Kidney (tissue), 14 donors: ENCODE results near the gene PRKCQ. TPM values are rescaled to one million over a fixed set of nuclear protein-coding genes. Genes with fewer than 3 reads are reported as not detected.
A peak's percentile ranks its signal among the peaks of the same experiment; 100 is the strongest.

ENCODE experiments used
- DNase-seq, 5 donors: peaks; one replicate each; pipeline ENCODE4 v3.0.0-alpha.2; 2013 to 2020
- FAIRE-seq: peaks from 2 replicates; lab custom pipeline; 2012; peaks lifted over from hg19 to GRCh38; lab: Jason Lieb, UNC
- H3K27ac ChIP-seq, 2 donors: one replicate each; pipeline ENCODE4 v1.7.0; 2013; ENCODE audit warnings: low read depth in 2 of 2, low read length in 2 of 2, inconsistent platforms in 1 of 2
- H3K27me3 ChIP-seq: one replicate; pipeline ENCODE4 v1.7.1; 2013; ENCODE audit warnings: low read length, inconsistent platforms; ENCODE audit not compliant: control insufficient read depth, insufficient read depth
- H3K36me3 ChIP-seq, 3 donors: one replicate each; pipeline versions ENCODE4 v1.7.0 to v1.7.1; 2013; ENCODE audit warnings: low read length in 3 of 3, control low read depth in 1 of 3, inconsistent platforms in 1 of 3; ENCODE audit not compliant: insufficient read depth in 3 of 3, control insufficient read depth in 2 of 3
- H3K4me1 ChIP-seq, 3 donors: one replicate each; pipeline versions ENCODE4 v1.7.0 to v1.7.1; 2013; ENCODE audit warnings: low read length in 3 of 3, inconsistent platforms in 1 of 3, low read depth in 1 of 3; ENCODE audit not compliant: control insufficient read depth in 2 of 3, insufficient read depth in 2 of 3
- H3K4me3 ChIP-seq, 3 donors: one replicate each; pipeline versions ENCODE4 v1.7.0 to v1.8.1; 2013; ENCODE audit warnings: low read length in 3 of 3, control low read depth in 1 of 3, inconsistent platforms in 1 of 3
- H3K9ac ChIP-seq, 3 donors: one replicate each; pipeline versions ENCODE4 v1.7.0 to v1.7.1; 2013; ENCODE audit warnings: low read length in 3 of 3, control low read depth in 1 of 3, inconsistent platforms in 1 of 3
- H3K9me3 ChIP-seq, 3 donors: one replicate each; pipeline versions ENCODE4 v1.7.0 to v1.7.1; 2013; ENCODE audit warnings: low read length in 3 of 3, control low read depth in 1 of 3, inconsistent platforms in 1 of 3; ENCODE audit not compliant: control insufficient read depth in 2 of 3, insufficient read depth in 1 of 3
- intact Hi-C: fragments of 100-400 bp; cut with DNase I; formaldehyde crosslinking; loops from one replicate; pipeline ENCODE4 v1.11.1; 2022
- polyA plus RNA-seq: library from polyadenylated mRNA; stranded (reverse); fragments of 350-450 nt; fragmentation: Illumina TruSeq; extraction: RNeasy Lipid Tissue Mini Kit (QIAGEN cat#74804); gene quantifications from one replicate; pipeline ENCODE4 v1.2.3, GENCODE V29; 2014; ENCODE audit warnings: low read depth, low replicate concordance; ENCODE audit not compliant: insufficient read depth
- total RNA-seq: library from RNA; stranded (reverse); fragmentation: NEBNext Ultra II Directional; extraction: Animal tissue kit (Norgen Biotek cat#: 25700); gene quantifications from one replicate; pipeline ENCODE4 v1.2.1, GENCODE V29; 2021
- TF ChIP-seq, protein P1 (sequence below): IDR thresholded peaks from 3 replicates; pipeline ENCODE4 v1.5.1; 2012; ENCODE audit warnings: mild to moderate bottlenecking, moderate library complexity, borderline replicate concordance; ENCODE audit not compliant: insufficient read depth; ENCODE audit errors: extremely low read depth
- donor health status: control.
- donor health status: control.
- donor health status: control.
- donor health status: control.
- donor health status: control.
- donor health status: DM: yes; HTN: yes; CAD: no.
- donor health status: Normal renal cell carcinoma (clear cell type).

PRKCQ gene
- total and polyA plus RNA-seq, 2 donors from 2014 or later, result 6.1 to 17.5 TPM

DNA sequence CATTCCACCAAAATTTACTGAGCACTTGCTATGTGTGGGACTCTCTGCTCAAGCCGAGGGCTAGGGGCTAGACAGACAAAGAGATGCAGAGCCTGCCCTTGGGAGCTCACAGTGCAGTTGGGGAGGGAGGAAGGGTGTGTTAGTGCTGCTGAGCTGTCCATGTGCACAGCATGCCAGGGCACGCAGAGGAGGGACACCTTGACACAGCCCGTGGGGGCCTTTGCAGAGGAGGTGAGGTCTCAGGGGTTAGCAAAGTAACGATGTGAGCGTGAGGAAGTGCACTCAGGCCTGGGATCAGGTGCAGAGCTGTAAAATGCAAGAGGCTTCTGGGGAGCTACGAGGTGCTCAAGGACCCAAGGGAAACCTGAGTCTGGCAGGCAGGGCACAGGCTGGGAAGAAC is 16.3 kb downstream of the PRKCQ start:
- no peaks in the 10 kb centered on the region for H3K9me3 ChIP-seq
- H3K9ac ChIP-seq, result no peak overlapping the region
- TF ChIP-seq, protein P1, sequence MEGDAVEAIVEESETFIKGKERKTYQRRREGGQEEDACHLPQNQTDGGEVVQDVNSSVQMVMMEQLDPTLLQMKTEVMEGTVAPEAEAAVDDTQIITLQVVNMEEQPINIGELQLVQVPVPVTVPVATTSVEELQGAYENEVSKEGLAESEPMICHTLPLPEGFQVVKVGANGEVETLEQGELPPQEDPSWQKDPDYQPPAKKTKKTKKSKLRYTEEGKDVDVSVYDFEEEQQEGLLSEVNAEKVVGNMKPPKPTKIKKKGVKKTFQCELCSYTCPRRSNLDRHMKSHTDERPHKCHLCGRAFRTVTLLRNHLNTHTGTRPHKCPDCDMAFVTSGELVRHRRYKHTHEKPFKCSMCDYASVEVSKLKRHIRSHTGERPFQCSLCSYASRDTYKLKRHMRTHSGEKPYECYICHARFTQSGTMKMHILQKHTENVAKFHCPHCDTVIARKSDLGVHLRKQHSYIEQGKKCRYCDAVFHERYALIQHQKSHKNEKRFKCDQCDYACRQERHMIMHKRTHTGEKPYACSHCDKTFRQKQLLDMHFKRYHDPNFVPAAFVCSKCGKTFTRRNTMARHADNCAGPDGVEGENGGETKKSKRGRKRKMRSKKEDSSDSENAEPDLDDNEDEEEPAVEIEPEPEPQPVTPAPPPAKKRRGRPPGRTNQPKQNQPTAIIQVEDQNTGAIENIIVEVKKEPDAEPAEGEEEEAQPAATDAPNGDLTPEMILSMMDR, result no peak
- H3K27ac ChIP-seq, result peak overlapping the region in 1 of 2 donors; percentile 4
- no peaks in the 10 kb centered on the region for H3K27me3 ChIP-seq
- DNase-seq (peak in 1 of 5 donors; percentile 63), FAIRE-seq (no peak)
- intact Hi-C loops, result no loop called here
- no peak overlapping the region for H3K4me3 ChIP-seq
- H3K36me3 ChIP-seq, result no peaks in the 10 kb centered on the region
- peaks cover 0 to 2% (median 2%) of the 10 kb centered on the region in 3 donors for H3K4me1 ChIP-seq

DNA sequence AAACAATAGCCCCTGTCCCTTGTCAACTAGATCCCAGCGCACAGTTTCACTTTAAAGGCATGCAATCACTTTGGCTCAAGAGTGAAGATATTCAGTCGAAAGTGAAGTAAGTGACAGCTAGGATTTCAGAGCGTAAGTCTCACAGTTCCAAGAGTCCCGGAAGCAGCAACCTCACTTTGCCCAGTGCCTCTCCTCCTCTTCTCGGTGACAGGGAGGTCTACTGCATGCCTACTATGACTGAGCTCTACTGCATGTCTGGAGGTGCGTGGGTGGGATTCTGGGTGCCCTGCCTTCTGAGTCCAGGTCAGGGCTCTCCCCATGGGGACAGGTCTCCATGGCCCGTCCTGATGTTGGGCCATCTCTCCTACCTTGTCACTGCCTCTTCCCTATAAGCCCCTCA is 17.0 kb downstream of the PRKCQ start:
- intact Hi-C loops, result no loop called here
- Histone ChIP-seq H3K9ac (no peak overlapping the region), H3K27me3 (no peaks in the 10 kb centered on the region), H3K4me1 (peaks cover 0 to 2% (median 2%) of the 10 kb centered on the region in 3 donors), H3K27ac (no peak overlapping the region), H3K9me3 (no peaks in the 10 kb centered on the region), H3K4me3 (no peak overlapping the region), H3K36me3 (no peaks in the 10 kb centered on the region)
- no peak for DNase-seq
- TF ChIP-seq, protein P1, result no peak
- no peak for FAIRE-seq

DNA sequence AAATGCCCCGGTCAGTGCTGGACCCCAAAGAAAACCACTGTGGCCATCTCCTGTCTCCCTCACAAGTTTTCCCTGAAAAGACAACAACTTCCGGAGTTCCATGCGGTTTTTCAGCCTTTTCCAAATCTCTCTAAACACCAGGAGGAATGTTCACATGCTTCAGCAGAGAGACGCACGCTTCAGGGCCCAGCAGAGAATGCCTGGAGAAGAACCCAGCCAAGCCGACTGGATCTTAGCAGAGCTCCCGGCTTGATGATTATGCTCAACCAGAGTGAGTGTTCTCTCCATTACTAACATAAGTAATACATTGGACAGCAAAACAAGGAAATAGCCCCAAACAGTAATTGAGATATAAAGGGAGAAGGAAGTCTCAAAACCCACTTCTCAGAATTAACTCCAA is 17.9 kb downstream of the PRKCQ start:
- Histone ChIP-seq H3K9me3 (no peaks in the 10 kb centered on the region), H3K4me3 (no peak overlapping the region), H3K27ac (no peak overlapping the region), H3K4me1 (peaks cover 0 to 2% (median 1%) of the 10 kb centered on the region in 3 donors), H3K27me3 (no peaks in the 10 kb centered on the region), H3K36me3 (no peaks in the 10 kb centered on the region), H3K9ac (peak overlapping the region in 1 of 3 donors; percentile 30)
- DNase-seq, result no peak
- TF ChIP-seq, protein P1, result no peak
- FAIRE-seq, result no peak
- intact Hi-C loops, result no loop called here

DNA sequence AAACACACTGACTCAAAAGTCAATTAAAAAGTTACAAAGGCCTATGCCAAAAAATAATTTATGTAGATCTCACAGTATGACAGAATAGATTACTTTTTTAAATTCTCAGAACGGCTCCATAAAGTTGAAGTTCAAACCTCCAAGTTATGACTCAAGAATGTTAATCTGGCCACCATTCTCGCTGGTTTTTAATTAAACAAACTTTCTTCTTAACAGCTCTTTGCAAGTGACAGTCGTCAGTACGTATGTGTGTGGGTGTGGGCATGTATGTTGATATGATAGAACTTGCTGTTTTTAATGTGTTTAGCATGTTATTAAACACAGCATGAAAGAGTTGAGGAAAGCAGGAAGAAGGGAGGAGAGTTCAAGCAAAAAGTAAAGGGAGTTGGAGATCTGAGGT is 18.5 kb downstream of the PRKCQ start:
- Histone ChIP-seq H3K27ac (no peak overlapping the region), H3K27me3 (no peaks in the 10 kb centered on the region), H3K4me1 (peaks cover 0 to 2% (median 0%) of the 10 kb centered on the region in 3 donors), H3K4me3 (no peak overlapping the region), H3K9ac (no peak overlapping the region), H3K9me3 (no peaks in the 10 kb centered on the region), H3K36me3 (no peaks in the 10 kb centered on the region)
- FAIRE-seq, result no peak
- no peak for DNase-seq
- TF ChIP-seq, protein P1, result no peak
- intact Hi-C loops, result no loop called here
